Upper lobe of right lung (tissue), 1 donor: ENCODE data around the gene NDC1. TPM values are rescaled to one million over a fixed set of nuclear protein-coding genes. Genes with fewer than 3 reads are reported as not detected.
A peak's percentile ranks its signal among the peaks of the same experiment; 100 is the strongest.

ENCODE experiments used
- ATAC-seq: fragments of 200-7000 bp; cut with Tn5 transposase; one replicate; pipeline ENCODE4 v1.9.1; 2020; ENCODE audit warnings: mild to moderate bottlenecking, moderate library complexity
- DNase-seq: peaks from one replicate; pipeline ENCODE4 v3.0.0-alpha.2; 2020
- H3K27ac ChIP-seq: fragments of 200-600 bp; one replicate; pipeline ENCODE4 v1.8.0; 2022
- H3K27me3 ChIP-seq: fragments of 200-600 bp; one replicate; pipeline ENCODE4 v1.8.0; 2022; ENCODE audit warnings: mild to moderate bottlenecking
- H3K36me3 ChIP-seq: fragments of 200-600 bp; one replicate; pipeline ENCODE4 v1.8.0; 2022
- H3K4me1 ChIP-seq: fragments of 200-600 bp; one replicate; pipeline ENCODE4 v1.8.0; 2022
- H3K4me3 ChIP-seq: fragments of 200-600 bp; one replicate; pipeline ENCODE4 v1.8.0; 2022; ENCODE audit warnings: mild to moderate bottlenecking
- H3K9me3 ChIP-seq: fragments of 200-600 bp; one replicate; pipeline ENCODE4 v1.8.0; 2022
- CTCF ChIP-seq: fragments of 200-600 bp; IDR thresholded peaks from one replicate; pipeline ENCODE4 v1.8.0; 2022; ENCODE audit warnings: antibody characterized with exemption
- intact Hi-C: fragments of 100-400 bp; cut with DNase I; formaldehyde crosslinking; loops from one replicate; pipeline ENCODE4 v1.11.0; 2022
- total RNA-seq: library from RNA; stranded (reverse); fragmentation: NEBNext Ultra II Directional; extraction: Animal tissue kit (Norgen Biotek cat#: 25700); gene quantifications from one replicate; pipeline ENCODE4 v1.2.1, GENCODE V29; 2021
- donor health status: DM: no; HTN: yes; CAD: no; lungs with severe emphysema.

Gene NDC1
- total RNA-seq, 1 donor from 2014 or later = 7.7 TPM

GRCh38 chr1:53747841-53748240, 90.3 kb downstream of the NDC1 start:
- intact Hi-C loops = no loop called here
- Histone ChIP-seq H3K27ac (no peak overlapping the region), H3K4me1 (no peaks in the 10 kb centered on the region), H3K36me3 (no peaks in the 10 kb centered on the region), H3K4me3 (no peak overlapping the region), H3K27me3 (peaks cover 7% of the 10 kb centered on the region), H3K9me3 (no peaks in the 10 kb centered on the region)
- TF ChIP-seq CTCF = no peak
- ATAC-seq (no peak), DNase-seq (no peak)

GRCh38 chr1:53740621-53741105, 97.4 kb downstream of the NDC1 start:
- no peak for TF ChIP-seq CTCF
- DNase-seq (no peak), ATAC-seq (no peak)
- H3K36me3 ChIP-seq = no peaks in the 10 kb centered on the region
- H3K27me3 ChIP-seq = peaks cover 58% of the 10 kb centered on the region
- H3K9me3 ChIP-seq = no peaks in the 10 kb centered on the region
- intact Hi-C loops = no loop called here
- peaks cover 12% of the 10 kb centered on the region for H3K4me1 ChIP-seq
- no peak overlapping the region for H3K27ac ChIP-seq
- no peak overlapping the region for H3K4me3 ChIP-seq

- no peak within 1 kb of the TSS for H3K27ac ChIP-seq
- intact Hi-C loops = no loop called here
- peaks cover 12% of the 10 kb centered on the region for H3K4me1 ChIP-seq
- no peaks in the 10 kb centered on the region for H3K9me3 ChIP-seq
- ATAC-seq (peak; percentile 98), DNase-seq (peak; percentile 87)
- H3K27me3 ChIP-seq = peaks cover 58% of the 10 kb centered on the region
- TF ChIP-seq CTCF = no peak
- peak within 1 kb of the TSS; percentile 57 for H3K4me3 ChIP-seq
- no peaks in the 10 kb centered on the region for H3K36me3 ChIP-seq
These were observed 98.9 kb downstream of the NDC1 start, which contains the start of gene GLIS1 for GRCh38 chr1:53739109-53739681. Gene GLIS1 (minus strand): TSS chr1:53739164. CDS start chr1:53738064, 1,100 bp downstream.

- peak; percentile 19 for ATAC-seq
- H3K9me3 ChIP-seq = no peaks in the 10 kb centered on the region
- peaks cover 57% of the 10 kb centered on the region for H3K27me3 ChIP-seq
- intact Hi-C loops = no loop called here
- TF ChIP-seq CTCF = no peak
- no peaks in the 10 kb centered on the region for H3K36me3 ChIP-seq
- peaks cover 12% of the 10 kb centered on the region for H3K4me1 ChIP-seq
- no peak overlapping the region for H3K27ac ChIP-seq
- H3K4me3 ChIP-seq = peak overlapping the region; percentile 57
- DNase-seq = peak; percentile 64
These were observed 99.6 kb downstream of the NDC1 start for GRCh38 chr1:53738205-53739108.

- Histone ChIP-seq H3K27me3 (peaks cover 50% of the 10 kb centered on the region), H3K36me3 (no peaks in the 10 kb centered on the region), H3K9me3 (no peaks in the 10 kb centered on the region), H3K27ac (no peak overlapping the region), H3K4me1 (peaks cover 12% of the 10 kb centered on the region), H3K4me3 (peak overlapping the region; percentile 57)
- ATAC-seq = no peak
- TF ChIP-seq CTCF = no peak
- intact Hi-C loops = no loop called here
- DNase-seq = no peak
These were observed 100.4 kb downstream of the NDC1 start for GRCh38 chr1:53737648-53738204.
